CD4-positive, alpha-beta T cell treated with Interleukin-21 for 1 hour (primary cell): ENCODE data around the gene MCM9.

Experiments used
- DNase-seq: peaks from one replicate; pipeline ENCODE4 v3.0.0-alpha.2; 2020

MCM9 gene

DNA sequence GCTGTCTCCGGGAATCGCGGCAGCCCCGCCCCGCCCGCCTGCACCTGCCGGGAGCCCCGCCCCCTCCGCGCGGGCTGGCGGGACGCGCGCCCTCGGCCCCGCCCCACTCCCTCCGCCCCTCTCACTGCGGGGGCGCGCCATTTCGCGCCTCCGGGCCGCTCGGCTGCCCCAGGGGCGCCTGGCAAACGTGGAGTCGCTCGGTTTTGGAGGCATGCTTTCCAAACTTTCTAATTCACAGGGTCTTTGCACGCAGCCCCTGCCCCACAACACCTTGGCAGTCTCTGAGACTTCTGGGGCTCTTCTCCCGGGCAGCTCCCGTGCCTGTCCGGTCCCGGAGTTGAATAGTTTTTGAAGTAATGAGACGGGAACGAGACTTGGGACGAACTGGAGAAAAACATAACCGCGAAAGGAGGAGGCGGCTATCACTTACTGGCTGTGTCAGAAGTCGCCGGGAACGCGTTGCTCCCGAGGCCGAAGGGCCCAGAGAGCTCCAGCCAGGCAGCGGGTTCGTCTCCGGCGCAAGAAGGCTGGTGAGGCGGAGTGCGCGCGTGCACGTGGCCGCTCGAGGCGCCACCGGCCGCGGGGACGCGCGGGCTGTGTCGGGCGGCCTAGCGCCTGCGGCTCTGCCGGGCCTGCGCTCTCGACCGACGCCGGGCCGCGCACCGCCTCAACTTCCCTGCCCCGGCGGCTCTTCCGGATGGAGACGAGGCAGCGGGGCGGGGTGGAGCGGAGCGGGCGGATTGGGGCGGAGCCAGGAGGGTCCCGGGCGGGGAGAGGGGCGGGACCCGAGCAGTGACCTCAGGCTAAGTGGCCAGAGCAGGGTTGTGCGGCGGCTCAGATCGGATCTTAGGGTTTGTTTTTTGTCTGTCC, at the start of gene MCM9:
MCM9 (minus strand) TSS at position 699 of the 870 bp plus-strand sequence. CDS start 3,436 bp downstream, outside the sequence.
- peak; percentile 88 for DNase-seq

DNA sequence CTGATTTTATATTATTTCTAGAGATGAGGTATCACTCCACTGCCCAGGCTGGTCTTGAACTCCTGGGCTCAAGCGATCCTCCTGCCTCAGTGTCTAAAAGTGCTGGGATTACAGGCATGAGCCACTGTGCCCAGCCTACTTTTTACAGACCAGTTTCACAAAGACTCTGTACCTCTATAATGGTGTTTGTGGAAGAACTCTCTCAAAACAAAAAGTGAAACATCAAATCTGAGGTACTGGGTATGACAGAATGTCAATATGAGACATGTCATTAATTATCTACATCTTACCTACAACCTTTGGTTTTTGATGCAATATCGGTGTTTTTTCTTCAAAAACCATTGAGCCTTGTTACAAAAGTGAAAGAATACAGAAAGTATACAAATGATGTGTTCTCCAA, 49.4 kb upstream of the MCM9 start:
- no peak for DNase-seq

DNA sequence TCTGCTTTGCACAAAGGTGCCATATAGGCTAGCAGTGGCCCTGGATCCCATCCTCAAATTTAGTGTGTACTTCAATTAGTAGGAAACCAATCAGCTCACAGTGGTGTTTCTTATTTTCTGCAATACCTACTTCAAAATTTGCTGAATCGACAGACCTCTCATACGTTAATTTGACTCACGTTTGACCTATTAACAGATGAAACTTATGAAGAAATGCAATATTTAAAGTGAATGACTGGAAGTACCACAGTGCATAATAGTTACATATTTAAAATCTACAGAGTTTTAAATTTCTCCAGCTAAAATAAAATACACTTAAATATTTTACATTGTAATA, 47.6 kb upstream of the MCM9 start:
- DNase-seq = no peak

DNA sequence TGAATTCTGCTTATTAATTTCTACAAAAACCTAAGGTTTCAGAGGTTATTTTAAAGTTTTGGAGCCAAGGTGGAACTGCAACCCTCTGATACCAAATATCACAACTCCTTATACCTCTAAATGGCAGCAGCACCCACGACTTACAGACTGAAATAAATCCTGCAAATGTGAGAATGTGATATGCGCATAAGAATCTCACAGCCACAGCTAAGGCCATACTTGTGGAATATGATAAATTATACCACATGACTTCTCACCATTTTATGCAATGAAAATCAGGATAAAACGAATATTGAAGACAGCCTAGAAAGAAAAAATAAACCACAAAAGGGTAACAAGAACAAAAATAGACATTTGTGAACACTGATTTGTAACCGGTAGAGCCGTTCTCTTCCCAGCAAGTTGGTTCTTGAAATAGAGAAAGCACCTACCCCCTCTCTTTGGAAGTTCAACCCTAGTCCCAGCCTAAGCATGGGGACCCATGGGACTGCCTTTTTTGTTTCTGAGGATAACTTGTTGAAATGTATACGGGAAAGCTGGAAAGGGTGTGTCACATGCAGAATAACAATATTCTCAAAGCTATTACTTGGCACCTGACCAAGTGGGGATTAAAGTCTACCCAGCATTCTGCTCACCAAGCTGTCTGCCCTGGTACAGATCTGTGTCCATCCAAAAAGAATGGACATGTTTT, 47.1 kb upstream of the MCM9 start:
- DNase-seq = no peak

DNA sequence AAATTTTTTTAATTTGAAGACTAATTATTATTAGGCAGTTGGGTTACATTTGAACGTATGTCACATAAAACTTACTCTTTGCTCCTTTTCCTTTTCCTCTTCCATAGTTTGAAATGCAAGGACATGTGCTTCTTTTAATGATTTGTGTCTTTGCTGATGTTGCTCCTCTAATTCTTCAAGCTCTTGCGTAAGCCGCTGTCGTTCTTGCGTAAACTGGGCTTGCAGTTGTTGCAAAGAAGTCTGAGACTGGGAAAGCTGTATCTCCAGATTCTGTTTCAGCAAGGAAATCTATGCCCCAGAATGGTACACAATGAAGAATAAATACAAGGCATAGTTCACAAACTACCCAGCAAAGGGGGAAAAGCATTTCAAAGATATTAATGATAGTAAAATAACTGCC, 45.1 kb upstream of the MCM9 start:
- DNase-seq = no peak

DNA sequence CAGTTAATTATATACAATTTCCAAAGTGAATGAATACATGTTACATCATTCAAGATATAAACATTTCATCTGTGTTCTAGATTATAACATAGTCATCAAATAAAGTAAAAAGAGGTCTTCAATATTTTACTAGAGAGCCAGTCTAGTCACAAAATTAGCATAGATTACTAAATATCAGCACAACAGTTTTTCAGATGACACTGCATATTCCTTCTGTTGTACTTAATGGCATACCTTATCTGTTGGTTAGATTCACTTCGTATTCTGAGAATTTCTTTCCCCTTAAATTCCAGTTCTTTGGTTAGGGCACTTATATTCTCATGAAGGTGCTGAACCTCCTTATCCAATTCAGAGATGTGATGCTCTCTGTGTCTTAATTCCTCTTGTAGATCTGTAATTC, 39.8 kb upstream of the MCM9 start:
- DNase-seq = no peak

DNA sequence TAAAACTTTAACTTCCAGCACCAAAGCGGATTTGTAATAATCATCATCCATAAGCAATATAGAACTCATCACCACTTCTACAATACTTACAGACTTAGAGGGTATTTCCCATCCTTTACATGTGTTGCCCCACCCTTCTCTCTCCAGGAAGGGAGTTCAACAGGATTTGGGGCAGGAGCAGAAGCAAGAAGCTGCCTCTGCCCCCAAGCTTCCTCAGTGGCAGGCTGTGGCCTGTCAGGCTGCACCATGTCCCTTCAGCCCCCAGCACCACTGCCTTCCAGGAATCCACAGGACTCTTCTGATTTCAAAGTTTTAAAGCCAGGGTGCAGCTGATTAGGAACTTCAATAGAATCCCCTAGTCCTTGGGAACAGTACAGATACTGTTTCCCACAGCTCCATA, 36.7 kb upstream of the MCM9 start:
- no peak for DNase-seq

DNA sequence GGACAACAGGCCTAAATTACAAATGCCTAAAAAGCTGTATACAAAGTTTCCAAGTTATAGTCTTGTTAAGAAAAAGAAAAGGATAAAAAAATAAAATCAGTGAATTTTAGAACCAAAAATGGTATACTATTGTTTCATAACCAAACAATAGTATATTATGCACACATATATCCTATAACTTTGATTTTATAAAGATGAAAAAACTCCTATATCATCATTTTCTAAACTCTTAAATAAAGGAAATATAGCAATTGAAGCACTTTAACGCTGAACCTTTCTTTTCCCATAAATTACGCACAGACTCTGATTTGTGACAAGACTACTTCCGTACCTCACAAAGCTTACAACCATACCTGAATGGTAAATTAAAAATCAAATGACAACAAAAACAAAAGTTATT, 35.9 kb upstream of the MCM9 start:
- DNase-seq = no peak

DNA sequence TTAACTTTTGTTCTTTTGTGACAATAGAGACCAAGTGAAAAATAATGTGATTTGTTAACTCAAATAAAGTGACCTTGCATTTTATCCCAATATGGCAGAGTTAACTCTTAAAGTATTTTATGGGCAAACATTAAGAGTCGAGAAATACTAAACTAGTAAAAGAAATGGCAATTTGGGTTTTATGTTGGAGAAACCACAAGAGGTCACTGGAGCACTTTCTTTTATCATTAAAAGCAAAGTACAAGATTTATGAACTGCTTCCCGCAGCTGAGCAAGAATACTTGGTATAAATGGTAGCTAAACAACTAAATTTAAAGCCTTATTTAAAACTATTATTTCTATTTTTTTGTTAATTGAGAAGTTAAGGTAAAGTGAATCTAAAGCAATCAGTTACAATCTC, 33.5 kb upstream of the MCM9 start:
- peak; percentile 4 for DNase-seq

DNA sequence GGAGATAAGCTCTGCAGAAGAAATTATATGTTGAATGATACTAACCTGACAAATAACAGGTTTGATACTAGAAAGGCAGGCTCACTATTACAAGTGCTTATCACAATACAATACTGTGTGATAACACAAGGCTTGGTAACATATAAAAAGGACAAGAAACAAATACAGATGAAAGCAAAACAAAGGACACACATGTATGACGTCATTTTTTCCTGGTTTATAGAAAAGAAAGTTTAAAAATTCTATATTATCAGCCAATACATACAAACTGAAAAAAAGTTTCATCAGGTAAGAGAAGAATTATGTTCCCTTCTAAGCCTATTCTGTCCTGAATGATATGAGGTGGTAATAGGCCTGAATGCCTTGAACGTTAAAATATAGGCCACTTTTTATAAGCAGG, 32.3 kb upstream of the MCM9 start:
- no peak for DNase-seq

DNA sequence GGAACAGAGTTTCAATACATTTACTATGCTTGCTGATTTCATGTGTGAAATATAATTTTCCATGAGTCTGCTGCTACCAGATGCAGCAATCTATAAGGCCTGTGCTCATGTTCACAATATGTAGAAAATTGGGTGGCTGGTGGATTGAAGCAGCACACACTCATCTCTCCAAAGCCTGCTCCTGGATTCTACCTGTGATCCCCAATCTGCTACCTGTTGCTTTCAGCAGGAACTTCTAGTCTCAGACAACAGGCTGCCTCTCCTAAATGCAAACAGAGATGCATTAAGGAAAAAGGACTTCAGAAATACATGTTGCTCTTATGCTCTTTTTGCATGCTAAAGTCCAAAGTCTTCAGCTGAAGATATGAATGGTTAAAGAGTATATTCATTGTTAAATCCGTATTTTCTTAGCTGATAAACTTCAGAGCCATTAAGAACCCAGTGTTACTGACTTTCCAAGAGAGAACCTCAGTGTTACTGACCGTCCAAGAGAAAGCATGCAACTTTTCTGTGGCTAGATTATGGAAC, 30.9 kb upstream of the MCM9 start:
- no peak for DNase-seq

DNA sequence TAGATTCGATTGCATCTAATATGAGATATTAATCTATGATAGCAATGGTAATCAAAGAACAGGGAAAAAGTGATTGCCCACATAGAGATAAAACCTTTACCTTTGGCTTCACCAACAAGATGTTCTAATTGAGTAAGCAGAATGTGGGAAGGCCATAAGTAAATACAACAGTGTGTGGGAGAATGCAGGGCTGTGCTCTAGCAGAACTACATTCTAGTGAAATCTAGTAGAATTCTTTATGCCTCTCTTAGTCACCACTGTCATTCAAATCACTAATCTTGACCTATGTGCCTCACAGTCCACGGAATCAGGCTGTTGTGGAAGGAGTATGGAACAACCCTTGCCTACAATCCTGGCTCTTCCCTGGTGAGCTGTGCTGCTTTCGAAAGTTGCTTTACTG, 30.4 kb upstream of the MCM9 start:
- no peak for DNase-seq

DNA sequence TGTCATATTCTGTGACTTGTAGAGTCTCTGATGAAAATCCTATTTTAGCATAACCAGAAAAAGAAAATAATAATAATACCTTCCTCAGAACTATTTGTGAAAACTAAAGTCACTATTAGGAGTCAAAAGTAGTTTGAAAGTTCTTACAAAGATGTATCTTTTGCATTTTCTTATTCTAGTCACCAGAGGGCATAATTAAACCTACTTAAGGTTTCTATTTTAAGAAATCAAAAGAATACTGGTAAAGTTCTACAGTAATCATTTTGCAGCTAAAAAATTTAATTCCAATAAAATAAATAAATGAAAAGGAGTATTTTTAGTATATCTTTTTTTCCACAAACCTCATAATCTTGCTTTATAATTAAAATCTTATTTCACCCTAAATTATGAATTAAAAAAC, 28.0 kb upstream of the MCM9 start:
- DNase-seq = peak; percentile 13

DNA sequence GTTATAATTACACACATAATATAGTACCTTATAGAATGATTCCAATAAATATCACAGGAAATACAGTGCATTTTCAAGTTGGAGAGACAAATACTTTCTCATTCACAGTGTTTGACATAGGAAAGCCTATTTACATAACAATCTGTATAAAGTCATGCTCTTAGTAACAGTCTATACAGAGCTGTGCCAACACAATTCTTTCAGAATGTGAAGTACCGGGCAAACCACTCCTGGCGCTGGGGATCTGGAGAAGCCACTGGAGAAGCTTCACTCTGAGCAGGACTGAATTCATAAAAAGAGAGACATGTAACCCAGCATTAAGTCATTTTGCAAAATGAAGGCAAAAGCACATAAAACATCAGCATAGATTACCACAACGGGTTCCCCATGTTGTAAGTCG, 24.9 kb upstream of the MCM9 start:
- no peak for DNase-seq

DNA sequence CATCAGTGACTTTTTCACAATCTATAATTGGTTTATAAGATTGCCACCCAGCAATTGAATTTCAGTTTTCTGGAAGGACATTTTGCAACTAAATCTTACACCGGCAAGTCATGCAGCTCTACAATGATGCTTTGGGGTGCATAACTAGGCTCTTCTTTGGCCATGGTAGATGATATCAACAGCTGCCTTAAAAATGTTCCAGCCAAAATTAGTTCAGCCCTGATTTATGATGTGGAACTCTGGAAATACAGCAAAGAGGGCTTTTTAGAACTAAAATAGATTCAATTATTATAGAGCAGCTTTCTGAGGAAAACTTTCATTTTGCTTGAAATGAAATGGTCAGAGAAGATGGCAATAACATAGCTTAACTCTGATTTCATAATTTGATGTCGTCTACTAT, 18.4 kb upstream of the MCM9 start:
- DNase-seq = no peak

DNA sequence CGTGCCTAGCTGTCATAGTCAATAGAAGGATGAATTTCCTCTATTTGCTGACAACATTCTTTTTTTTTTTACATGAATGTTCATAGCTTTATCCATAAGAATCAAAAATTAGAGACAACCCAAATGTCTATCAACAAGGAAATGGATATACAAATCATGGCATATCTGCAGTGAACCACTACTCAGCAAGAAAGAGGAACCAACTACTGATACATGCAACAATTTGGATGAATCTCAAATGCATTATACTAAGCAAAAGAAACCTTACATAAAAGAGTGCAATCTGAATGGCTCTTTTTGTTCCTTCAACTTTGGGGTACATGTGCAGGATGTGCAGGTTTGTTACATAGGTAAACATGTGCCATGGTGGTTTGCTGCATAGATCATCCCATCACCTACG, 17.7 kb upstream of the MCM9 start:
- no peak for DNase-seq

DNA sequence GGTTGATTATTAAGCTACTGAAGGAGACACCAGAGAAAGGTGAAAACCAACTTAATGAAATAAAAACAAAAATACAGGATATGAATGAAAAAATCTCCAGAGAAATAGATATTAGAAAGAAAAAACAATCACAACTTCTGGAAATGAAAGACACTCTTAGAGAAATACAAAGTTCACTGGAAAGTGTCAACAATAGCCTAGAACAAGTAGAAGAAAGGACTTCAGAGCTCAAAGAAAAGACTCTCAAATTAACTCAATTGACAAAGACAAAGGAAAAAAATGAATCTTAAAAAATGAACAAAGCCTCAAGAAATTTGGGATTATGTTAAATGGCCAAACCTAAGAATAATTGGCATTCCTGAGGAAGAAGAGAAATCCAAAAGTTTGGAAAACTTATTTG, 10.3 kb upstream of the MCM9 start:
- no peak for DNase-seq

DNA sequence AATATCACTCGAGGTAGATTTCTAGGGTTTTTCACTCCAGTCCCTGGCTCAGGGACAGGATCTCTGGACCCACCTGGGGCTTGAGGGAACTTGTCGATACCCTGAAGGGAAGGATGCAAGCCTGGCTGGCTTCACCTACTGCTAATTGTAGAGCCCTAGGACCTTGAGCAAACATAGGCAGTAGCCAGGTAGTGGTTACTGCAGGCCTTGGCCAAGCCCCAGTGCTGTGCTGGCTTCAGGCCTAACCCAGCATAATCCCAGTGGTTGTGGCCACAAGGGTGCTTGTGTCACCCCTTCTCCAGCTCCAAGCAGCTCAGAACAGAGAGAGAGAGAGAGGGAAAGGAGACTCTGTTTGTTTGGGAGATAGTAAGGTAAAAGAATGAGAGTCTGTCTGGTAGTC, 5.8 kb upstream of the MCM9 start:
- DNase-seq = no peak

DNA sequence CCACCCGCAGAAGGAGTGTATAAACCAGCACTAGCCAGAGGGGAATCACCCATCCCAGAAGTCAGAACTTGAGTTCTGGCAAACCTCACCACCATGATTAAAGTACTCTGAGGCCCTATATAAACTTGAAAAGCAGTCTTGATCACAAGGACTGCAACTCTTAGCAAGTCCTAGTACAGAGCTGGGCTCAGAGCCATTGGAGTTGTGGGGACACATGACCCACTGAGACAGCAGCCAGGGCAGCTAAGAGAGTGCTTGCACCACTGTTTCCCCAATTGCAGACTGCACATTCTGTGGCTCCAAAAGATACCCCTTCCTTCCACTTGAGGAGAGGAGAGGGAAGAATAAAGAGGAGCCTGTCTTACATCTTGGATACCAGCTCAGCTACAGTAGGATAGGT, 4.7 kb upstream of the MCM9 start:
- DNase-seq = no peak

DNA sequence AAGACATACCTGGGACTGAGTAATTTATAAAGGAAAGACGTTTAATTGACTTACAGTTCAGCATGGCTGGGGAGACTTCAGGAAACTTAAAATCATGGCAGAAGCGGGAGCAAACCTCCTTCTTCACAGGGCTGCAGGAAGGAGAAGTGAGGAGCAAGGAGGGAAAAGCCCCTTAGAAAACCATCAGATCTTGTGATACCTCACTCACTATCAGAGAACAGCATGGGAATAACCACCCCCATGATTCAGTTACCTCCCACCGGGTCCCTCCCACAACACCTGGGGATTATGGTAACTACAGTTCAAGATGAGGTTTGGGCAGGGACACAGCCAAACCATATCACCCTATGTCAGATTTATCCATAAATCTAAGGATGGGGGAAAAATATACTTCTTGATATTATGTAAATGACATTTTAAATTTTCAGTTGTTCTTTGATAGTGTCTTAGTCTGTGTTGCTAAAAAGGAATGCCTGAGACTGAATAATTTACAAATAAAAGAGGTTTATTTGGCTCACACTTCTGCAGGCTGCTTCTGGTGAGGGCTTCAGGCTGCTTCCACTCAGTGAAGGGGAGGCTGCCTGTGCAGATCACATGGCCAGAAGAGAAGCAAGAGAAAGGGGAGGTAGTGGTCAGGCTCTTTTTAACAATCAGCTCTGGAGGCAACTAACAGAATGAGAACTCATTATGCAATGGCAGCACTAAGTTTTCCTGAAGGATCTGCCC, 1.2 kb upstream of the MCM9 start:
- no peak for DNase-seq

DNA sequence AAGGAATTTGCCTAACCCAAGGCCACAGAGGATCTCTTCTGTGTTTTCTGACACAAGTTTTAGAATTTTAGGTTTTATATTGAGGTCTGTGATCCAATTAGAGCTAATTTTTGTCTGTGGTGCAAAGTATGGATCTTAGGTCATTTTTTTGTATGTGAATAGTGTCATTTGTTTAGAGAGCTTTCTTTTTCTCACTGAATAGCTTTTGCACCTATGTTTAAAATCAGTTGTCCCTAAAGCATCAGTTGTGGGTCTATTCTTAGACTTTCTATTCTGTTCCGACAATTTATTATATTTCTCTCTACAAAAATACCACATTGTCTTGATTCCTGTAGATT, 341 bp upstream of the MCM9 start:
- DNase-seq = no peak

DNA sequence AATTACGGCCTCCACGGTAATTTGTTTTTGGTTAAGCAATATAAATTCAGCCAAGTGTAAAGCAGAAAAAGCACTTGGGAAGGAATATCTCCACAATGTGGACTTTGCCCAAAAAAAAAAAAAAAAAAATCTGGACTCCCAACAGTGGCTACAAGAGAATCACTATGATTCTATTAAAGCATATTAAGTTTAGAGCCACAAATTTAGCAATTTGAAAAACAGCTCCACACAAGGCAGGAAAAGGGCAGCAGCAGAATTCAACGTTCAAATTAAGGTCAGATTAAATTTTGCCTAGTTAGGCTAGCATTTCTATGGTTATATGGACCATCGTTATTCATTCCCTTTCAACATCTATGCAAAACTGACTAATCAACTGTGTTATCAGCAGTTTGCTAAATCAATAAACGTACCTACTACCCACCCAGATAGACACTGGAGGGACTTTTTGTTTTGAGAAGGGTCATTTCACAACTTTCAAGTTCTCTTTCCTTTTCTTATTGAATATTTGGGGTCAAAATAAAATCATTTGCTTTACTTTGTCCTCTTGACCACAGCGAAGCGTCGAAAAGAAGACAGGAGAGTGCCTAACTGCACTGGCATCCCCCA, 1.0 kb downstream of the MCM9 start:
- DNase-seq = no peak

DNA sequence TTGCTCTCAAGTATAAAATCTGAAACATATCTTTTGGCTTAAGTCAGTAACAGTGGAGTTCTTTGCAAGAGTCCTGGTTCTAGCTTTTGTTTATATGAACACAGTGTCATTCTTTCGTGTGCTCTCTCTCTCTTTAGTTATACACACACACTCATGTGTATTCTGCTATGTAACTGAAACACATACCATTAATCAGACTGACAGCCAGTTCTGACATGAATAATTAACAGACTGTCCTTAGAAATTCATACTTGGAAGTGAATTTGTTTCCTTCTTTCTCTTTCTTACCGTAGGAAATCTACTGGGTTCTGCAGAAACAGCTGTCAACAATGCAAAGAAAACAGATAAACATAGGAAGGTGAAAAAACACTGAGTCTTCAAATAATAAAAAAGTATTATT, 2.5 kb downstream of the MCM9 start:
- DNase-seq = no peak

DNA sequence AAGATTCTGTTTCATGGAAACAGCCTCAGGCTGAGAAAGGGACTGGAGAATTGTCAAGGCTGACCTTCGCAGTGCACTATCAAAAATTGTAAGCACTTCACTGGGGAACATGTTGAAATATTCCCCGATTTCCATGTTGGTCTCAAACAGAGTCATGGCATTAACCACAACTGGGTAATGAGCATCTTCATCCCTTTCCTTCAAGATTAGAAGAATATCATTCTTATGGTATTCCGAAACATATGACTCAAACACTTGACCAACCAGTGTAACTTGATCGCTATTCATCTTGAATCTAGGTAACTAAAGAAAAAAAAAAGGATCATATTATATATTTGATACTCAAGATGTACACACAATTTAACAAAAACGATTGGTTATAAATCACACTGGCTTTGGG, 3.5 kb downstream of the MCM9 start:
- no peak for DNase-seq
